Measurements from ENCODE around the gene WASF2.
"Not testable (repeated sequence)": the region's sequence is repeated elsewhere in the genome, so short reads cannot be mapped to it uniquely, and the experiment has no call there.

Gene WASF2

DNA sequence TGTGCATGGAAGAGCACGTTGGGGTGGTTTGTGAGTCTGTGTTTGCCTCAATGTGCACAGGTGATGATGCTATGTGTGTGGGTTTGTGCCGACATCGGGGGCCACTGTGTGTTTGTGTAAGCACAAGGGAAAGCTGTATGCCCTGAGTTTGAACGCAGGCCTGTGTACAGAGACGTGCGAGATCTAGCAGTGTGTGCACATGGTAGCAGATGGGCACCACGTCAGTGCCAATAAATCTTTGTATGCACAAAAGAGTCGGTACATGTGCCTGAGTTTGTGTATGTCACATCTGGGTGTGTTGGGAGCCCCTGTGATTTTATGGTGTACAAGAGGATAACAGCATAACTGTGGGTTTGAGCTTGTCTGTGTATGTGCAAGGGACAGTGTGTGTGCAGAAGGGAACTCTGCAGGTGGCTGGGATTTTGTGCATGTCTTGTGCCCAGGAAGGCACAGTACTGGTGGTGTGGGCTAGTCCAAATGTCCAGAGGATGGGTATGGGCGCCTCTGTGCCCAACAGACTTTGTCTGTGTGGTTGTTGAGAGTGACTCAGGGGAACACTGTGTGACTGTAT lies 32.0 kb upstream of the WASF2 start:
- DNase-seq = no peak

DNA sequence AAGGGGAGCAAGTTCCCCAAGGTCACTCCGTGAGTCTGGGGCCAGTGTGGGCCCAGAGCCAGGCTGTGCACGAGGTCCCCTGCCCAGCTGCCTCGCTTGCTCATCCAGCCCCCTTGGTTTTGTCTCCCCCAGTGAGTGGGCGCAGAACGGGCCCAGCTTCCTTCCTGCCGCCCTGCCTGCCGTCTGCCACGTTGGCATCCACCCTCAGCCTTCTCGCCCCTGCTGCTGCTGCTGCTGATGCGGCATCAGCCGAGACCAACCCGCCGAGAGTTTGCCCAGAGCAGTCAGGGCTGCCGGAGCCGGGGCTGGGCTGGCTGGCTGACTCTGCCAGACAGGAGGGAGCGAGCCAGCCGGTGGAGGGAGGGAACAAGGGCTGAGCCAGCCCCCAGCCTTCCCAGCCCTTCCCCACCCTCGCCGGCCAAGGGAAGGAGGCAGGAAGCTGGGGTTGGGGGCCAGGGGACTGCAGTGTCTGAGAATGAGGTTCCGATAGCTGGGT lies 31.4 kb upstream of the WASF2 start:
- DNase-seq = peak; percentile 40

DNA sequence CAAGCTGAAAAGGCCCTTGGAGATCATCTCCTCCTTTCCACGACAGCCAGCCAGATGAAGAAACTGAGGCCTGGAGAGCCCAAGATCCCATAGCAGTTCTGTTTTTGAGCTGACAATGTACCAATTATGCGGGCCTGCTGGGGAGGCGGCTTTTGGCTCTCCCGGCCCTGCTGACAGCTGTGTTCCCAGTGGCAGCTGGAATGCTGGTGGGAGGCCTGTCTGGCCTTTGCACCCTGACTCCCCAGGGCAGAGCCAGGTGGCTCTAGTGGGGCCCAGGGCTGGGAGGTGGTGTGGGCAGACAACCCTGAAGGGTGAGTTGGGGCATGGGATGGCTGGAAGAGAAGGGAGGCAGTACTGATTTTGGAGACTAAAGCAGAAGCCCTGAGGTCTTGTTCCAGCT lies 30.7 kb upstream of the WASF2 start:
- no peak for DNase-seq

DNA sequence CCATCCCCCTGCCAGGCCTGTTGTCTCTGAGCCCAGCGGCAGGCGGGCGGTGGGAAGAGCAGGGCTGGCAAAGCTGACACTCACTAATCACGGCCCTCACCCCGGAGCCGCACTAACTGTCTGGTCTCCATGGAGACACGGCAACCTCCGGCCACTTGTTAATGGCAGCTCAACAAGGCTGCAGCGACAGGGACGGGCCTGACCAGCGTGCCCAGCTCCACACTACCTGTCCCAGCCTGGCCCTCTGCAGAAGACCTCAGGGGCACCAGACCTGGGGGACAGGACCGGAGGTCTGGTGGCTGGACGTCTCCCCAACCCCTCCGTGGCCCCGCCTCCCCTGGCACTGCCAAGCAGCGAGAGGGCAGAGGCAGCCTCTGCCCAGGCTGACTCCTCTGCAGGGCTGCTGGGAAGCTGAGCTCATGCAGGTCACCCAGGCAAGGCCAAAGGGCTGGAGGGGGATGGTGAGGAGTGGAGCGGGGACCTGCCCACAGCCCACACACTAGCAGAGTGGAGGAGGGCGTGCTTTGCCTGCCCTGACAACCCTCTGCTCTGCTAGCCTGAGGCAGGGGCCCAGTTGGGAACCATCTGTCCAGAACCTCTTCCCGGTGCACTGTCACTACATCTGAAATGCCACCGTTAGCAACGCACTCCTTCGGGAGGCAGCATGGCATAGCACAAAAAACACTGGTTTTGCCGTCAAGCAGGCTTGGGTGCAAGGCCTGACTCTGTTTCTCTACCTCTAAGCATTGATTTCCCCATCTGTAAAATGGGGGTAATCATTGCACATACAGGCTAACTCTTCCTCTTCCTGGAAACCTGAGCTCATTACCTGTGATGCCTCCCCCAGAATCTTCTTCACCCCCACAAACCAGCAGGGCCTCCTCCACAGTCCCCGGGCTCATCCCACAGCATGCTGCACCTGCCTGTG lies 29.6 kb upstream of the WASF2 start:
- no peak for DNase-seq

DNA sequence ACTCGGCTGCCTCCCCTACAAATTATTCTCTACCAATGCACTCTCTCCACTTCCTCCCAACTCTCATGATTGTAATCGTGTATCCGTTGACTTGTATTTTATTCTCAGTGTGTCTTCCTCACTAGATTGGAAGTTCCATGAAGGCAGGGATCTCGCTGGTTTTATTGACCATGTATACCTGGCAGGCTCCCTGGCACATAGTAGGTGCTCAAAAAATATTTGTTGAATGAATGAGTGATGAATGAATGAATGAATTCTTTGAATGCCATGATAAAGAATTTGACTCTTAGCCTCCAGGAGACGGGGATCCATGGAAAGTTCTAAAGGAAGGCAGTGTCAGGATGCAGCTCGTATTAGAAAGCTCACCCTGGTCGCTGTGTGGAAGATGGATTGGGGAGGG lies 28.8 kb upstream of the WASF2 start:
- DNase-seq = no peak

DNA sequence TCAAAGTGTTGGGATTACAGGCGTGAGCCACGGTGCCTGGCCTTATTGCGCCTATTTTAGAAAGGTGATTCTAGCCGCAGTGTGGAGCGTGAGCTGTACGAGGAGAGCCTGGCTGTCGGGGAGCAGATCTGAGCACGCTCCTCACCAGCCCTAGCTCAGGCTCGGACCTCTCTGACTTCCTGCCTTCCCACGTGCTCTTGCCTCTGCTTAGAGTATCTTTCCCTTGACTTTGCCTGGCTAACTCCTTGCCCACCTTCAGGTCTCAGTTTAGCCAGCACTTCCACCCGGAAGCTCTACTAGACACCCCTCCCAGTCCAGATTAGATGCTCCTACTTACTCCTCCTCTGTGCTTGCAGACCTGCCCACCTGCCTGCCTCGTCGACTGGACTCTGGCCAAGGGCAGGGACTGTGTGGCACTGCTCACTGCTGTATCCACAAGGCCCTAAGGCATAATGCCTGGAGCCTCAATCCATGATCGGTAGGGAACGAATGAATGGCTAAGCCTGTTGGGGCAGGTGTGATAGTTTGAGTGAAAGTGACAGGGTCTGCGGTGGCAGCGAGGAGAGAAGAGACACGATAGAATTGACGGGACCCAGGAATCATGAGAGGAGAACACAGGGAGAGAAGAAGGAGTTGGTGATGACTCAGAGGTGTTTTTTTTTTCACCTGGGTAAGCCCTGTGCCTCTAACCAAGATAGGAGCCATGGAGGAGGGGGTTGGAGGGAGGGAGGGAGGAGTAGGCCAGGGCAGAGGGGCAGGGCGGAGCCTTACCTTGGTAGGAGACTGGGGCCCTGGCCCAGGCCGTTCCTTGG lies 28.1 kb upstream of the WASF2 start:
- no peak for DNase-seq

DNA sequence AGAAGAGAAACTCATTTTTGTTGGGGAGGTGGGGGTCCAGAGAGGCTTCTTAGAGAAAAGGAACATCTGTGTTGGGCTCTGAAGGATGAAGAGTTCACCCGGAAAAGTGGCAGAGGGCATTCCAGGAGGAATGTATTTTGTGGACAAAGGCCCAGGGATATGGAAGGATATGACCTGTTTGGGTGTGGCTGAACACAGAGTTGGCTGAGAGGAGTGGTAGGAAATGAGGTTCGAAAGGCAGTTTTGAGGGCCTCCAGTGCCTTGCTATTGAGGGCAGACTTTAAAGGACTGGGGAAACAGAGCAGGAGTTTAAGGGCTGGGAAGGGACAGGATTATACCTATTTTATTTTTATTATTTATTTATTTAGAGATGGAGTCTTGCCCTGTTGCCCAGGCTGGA lies 27.3 kb upstream of the WASF2 start:
- DNase-seq = no peak

DNA sequence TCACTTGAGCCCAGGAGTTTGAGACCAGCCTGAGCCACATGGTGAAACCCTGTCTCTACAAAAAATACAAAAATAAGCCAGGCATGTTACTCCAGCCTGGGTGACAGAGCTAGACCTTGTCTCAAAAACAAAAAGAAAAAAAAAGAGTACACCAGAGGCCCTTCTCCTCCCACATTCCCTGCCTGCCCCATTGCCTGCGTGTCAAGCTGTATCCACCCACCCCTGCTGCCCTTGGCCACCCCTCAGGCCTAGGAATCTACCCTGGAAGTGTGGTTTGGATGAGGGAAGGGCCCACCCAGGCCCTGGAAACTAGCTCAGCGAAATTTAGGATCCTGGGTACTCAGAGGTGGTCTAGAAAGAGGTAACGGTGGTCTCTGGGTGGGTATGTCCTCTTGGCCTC lies 25.7 kb upstream of the WASF2 start:
- DNase-seq = no peak

DNA sequence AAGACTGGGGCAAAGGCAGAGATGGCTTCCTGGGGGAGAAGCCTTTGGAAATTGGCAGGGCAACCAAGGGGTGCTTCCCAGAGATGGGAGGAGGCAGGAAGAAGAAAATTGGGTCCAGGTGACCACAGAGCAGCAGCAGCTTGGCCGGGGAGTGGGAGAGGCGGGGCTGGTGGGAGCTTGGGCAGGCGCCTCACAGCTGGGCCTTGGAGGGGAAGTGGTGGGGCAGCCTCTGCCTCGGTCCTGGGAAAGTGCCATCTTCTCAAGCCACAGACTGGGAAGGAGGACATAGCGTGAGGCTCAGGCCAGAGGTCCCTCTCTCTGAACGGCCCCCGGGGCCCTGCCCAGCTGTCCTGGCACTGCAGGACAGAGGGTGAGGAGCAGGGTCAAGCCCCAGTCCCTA lies 24.0 kb upstream of the WASF2 start:
- DNase-seq = no peak

DNA sequence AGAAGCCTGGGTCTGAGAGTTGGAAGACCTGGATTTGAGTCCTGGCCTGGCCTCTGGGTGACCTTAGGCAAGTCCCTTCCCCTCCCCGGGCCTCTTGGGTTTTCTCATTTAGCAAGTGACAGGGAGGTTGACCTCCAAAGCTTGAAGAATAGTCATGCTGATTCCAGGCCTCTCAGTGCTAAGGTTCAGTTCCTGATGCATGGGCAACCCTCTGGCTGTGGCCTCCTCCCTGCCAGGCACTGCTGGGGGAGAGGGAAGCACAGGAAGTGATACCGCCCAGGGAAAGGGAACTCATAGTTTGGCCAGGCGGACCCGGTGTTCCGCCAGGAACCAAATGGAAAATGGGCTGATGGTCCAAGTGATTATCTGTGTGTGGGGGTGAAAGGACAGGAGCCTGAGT lies 23.6 kb upstream of the WASF2 start:
- no peak for DNase-seq

DNA sequence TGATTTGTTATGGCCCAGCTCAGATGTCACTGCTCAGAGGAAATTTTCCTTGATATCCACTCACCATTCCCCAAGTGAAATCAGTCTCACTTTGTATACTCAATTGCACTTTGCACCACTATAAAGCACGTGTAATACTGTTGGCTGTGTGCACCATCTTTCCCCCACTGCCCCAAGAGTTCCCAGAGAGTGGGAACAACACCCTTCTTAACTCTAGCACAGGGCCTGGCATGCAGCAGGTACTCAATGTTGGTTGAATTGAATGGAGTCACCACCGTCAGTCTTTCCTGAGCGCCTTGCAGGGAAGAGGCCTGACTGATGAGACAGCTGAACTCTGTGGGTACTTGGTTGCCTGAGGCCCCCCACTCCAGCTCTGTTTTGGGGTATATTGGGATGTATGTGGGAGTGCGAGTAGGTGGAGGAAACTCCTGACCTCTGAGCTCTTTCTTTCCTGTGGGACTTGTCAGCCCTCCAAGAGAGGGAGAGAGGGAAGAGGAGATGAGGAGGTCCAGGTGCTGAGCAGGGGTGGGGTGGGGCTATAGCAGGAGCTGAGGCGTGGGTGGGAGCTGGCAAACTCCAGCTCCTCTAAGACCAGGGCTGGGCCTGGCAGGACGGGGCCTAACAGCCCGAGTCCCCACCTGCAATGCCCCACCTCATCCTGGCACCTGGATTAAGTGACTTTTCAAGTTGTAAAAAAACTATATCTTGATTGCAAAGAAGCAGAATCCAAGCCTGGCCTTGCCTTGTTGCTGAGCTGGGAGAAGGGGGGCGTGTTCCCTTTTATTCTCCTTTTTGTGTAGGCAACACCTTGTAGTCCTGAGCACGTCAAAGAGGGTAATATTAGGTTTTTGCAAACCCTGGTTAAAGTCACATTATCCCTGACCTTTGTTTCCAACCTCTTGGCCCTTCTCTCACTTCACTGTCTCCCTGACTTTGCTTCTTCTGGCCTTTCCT lies 19.4 kb upstream of the WASF2 start:
- DNase-seq = no peak

DNA sequence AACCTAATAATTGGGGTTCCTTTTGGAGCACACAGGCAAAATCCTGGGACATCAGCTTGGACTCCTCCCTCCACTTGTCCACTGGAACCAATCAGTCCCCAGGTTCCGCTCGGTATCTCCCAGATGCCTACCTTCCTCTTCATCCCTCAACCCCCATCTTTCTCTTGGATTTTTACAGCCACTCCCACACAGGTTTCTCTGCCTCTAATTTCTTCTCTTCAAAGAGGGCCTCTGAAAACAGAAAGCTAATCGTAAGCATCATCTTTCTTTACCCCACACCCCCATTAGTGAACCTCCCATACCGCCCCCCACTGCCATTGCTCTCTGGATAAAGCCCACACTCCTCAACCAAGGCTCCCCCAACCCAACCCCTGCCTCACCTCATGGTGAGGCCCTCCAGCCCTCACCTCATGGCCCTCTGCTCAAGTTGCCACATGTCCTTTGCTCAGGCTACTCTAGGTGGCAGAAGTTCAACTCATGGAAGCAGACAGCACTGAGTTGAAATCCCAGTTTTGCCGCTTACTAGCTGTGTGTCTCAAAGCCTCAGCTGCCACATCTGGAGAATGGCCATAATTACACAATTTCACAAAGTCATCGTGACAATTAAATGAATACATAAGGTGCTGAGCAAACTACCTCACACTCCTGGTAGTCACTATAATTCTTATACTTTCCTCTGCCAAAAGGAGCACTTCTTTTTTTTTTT lies 18.1 kb upstream of the WASF2 start:
- DNase-seq = no peak

DNA sequence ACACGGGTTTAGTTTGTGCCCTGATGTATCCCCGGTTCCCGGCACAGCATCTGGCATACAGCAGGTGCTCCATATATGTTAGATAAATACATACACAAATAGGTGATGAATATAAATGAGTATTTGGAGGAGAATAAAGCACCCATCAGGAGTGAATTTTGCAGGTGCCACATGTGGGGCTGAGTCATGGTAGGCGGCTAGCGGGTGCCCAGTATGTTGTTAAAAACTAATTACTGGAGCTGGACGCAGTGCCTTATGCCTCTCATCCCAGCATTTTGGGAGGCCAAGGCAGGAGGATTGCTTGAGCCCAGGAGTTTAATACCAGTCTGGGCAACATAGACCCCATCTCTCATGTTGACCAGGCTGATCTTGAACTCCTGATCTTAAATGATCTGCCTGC lies 16.7 kb upstream of the WASF2 start:
- no peak for DNase-seq

DNA sequence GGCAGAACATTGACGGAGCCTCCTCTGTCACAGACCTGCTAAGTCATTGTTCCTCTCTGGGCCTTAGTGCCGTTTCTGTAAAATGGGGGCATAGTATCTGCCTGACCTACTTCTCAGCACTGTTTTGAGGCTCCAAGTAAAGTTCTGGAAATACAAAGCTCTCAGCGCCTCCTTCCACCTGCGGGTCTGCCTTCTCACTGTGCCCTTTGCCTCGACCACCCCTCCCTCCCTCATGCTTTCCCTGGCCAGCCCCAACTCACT lies 15.4 kb upstream of the WASF2 start:
- no peak for DNase-seq

DNA sequence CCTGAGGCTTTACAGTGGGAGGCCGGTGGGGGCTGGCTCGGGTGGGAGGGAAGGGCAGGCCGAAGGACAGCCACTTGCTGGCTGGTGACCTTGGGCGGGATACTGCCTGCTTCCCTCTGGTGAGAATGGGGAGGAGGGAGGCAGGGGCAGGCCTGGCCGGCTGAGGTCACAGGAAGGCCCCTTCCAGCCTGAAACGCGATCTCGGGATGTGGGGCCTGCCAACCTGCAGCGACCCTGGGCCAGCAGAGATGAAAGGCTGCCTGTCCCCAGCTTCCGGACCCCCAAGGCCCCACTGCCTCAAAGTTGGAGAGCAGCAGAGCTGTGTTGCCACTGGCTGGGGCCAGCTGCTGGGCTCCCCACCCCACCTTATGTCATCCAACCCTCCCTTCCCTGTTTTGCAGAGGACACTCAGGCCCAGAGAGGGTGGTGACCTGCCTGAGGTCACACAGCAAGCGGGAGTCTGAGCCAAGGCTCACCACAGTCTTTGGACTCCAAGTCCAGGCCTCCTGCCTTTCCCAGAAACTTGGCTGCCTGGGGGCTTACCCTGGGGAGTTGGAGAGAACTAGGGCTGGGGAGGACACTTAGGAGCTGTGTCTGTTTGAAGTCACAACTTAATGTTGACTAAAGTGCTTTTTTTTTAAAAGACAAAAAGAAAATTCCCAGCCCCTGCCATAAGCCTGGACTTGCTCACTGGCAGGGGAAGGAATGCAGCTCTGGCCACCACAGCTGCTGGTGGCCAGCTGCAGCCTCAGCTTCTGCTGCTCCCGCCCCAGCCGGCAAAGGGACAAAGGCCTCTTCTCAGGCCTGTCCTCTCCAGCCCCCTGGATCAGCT lies 14.8 kb upstream of the WASF2 start:
- no peak for DNase-seq

DNA sequence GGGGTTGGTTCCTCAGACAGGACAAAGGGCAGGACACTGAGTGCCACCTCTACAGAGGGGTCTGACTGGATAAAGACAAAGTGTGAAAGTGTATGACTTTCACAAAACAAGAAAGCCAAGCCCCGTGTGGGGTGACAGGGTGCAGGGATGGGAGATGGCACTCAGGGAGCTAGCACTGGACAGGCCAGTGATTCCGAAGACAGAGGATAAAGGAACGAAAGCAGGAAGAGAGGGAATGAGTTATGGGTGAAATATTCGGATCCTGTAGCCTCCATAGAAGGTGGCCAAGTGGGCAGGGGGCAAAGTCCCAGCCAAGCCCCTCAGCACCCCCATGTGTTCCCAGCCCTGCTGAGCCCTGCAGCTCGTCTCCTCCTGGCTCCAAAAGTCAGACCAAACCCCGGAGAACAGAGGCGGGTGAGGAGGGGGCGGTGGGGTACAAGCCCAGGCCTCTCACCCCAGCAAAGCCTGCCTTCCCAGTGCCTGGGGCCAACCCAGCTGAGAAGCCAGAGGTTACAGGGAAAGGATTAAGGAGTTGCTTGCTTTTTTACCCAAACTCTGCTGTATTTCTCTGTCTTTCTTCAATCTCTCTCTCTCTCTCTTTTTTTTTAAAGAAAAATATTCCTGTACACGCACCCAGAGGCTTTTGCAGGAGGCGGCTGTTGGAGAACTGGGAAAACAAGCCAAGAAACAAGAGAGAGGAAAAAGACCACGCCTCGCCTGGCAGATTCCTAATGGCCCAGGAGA lies 14.0 kb upstream of the WASF2 start:
- DNase-seq = no peak

DNA sequence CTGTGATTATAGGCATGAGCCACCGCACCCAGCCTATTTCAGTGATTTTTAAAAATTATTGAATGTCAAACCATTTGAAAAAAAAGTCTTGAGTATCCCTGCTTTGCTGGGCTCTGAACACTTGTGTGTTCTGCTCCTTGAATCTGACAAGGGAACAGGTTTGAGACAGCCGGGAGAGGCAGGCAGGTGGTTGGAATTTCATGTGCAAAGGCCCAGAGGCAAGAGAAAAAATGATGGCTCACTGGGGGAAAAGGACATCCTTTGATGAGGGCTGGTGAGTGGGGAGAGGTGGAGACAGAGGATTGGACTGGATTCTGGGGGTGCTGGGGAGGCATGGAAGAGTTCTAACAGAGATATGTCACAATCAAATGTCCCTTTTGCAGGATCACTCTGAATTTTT lies 13.1 kb upstream of the WASF2 start:
- DNase-seq = no peak

DNA sequence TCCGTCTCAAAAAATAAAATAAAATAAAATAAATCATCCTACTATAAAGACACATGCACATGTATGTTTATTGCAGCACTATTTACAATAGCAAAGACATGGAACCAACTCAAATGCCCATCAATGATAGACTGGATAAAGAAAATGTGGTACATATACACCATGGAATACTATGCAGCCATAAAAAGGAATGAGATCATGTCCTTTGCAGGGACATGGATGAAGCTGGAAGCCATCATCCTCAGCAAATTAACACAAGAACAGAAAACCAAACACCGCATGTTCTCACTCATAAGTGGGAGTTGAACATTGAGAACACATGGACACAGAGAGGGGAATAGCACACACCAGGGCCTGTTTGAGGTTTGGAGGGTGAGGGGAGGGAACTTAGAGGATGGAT lies 11.2 kb upstream of the WASF2 start:
- not testable (repeated sequence) for DNase-seq

DNA sequence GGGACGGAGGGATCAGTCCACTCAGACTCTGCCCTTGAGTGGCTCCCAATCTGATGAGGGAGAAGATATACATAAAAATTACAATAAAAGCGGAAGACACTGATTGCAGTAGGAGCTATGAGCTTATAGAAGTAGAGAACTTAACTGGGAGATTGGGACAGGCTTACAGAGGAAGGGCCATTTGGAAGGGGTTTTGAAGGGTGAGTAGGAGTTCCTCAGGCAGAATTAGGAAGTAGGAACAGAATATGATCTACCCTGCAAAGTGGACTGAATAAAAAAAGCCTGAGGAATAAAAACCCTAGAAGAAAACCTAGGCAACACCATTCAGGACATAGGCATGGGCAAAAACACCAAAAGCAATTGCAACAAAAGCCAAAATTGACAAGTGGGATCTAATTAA lies 9.2 kb upstream of the WASF2 start:
- no peak for DNase-seq

DNA sequence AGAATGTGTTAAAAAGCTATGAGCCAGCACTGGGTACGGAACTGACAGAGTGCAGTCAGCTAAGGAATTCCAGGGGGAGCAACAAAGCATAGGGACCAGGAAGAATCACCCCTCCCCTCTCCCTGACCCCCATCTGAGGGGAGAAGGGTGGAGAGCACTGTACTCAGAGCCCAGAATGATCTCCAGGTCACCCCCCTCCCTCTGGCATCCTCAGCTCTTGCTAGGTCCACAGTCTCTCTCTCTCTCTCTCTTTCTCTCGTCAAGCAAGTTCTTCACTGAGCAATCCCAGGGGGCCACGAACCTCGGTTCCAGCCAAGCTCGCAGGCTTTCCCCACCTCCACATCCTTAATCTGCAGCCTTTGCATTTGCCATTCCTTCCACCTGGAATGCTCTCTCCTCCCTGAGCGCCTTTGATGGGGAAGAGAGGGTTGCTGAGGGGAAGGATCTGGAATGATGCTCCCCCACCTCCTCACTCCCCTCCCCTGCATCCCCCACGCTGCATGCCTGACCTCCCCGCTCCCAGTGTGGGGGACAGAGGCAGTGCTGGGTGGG lies 6.7 kb upstream of the WASF2 start:
- no peak for DNase-seq
